ENCODE results near the gene CDC37. TPM values are rescaled to one million over a fixed set of nuclear protein-coding genes. Genes with fewer than 3 reads are reported as not detected.

CDC37 gene
- total and polyA plus RNA-seq, 11 donors: 108 to 282 (median 141) TPM

- no peak for DNase-seq
- no peak overlapping the region for H3K4me3 ChIP-seq
- H3K36me3 ChIP-seq: no peaks in the 10 kb centered on the region
- intact Hi-C loops (cut with DNase I): no loop called here
- no peaks in the 10 kb centered on the region for H3K9me3 ChIP-seq
- H3K4me1 ChIP-seq: peaks cover 0 to 19% (median 0%) of the 10 kb centered on the region in 12 donors
- H3K27ac ChIP-seq: no peak overlapping the region
- no peak for ATAC-seq
- WGBS, 4 donors: 67 to 84% (median 82%) methylated on average over 2 of the region's 2 CpGs
- no peaks in the 10 kb centered on the region for H3K27me3 ChIP-seq
- no peak for TF ChIP-seq CTCF (IDR thresholded peaks at IDR 0.05)
These were observed 59.8 kb downstream of the CDC37 start for GRCh38 chr19:10343495-10343894.

MicroRNAs within 50 kb of the gene (microRNA counts, 767-probe panel; counts per million panel counts)
- microRNA hsa-miR-1181: 0 to 349 counts per million in 2 donors

Small RNA genes lying within 50 kb of the gene (microRNA-seq; reads per million reads assigned to microRNA genes)
- 0 to 0.06 (median 0) reads per million in 4 donors for gene MIR1181

Other genes with a start within 250 kb of the CDC37 start
- gene DNMT1, start 208.6 kb downstream of the CDC37 start, total RNA-seq: 10 to 100 TPM; 16.1 to 61.6 (median 25.8) TPM
- 10 to 100 TPM; 17.3 to 23.5 TPM for gene DNMT1, start 208.6 kb downstream of the CDC37 start, polyA plus RNA-seq
- 10 to 100 TPM in 1 of 9 donors, 1 to 10 TPM in 8; 1.7 to 14.2 (median 4.4) TPM for gene S1PR2, start 172.2 kb downstream of the CDC37 start, total RNA-seq
- gene S1PR2, start 172.2 kb downstream of the CDC37 start, polyA plus RNA-seq: 1 to 10 TPM; 1.0 to 4.3 TPM
- 100 to 1,000 TPM in 2 of 9 donors, 10 to 100 TPM in 7; 53.7 to 110 (median 68.2) TPM for gene MRPL4, start 151.3 kb downstream of the CDC37 start, total RNA-seq
- gene MRPL4, start 151.3 kb downstream of the CDC37 start, polyA plus RNA-seq: 100 to 1,000 TPM in 1 of 2 donors, 10 to 100 TPM in 1; 37.7 to 123 TPM
- 10 to 100 TPM in 5 of 9 donors, 1 to 10 TPM in 4; 6.0 to 87.6 (median 10.9) TPM for gene ICAM1, start 132.4 kb downstream of the CDC37 start, total RNA-seq
- 1 to 10 TPM; 6.1 to 9.7 TPM for gene ICAM1, start 132.4 kb downstream of the CDC37 start, polyA plus RNA-seq
- gene ICAM4, start 116.6 kb downstream of the CDC37 start, total RNA-seq: 1 to 10 TPM in 2 of 9 donors, under 1 TPM in 4, not detected in 3; 0.21 to 1.2 (median 0.67) TPM
- gene ICAM4, start 116.6 kb downstream of the CDC37 start, polyA plus RNA-seq: under 1 TPM; 0.33 to 0.57 TPM
- under 1 TPM in 7 of 9 donors, not detected in 2; 0.19 to 0.98 (median 0.34) TPM for gene ICAM5, start 113.6 kb downstream of the CDC37 start, total RNA-seq
- gene ICAM5, start 113.6 kb downstream of the CDC37 start, polyA plus RNA-seq: under 1 TPM; 0.11 to 0.35 TPM
- 1 to 10 TPM in 4 of 9 donors, under 1 TPM in 5; 0.16 to 2.2 (median 0.83) TPM for gene ZGLP1, start 93.7 kb downstream of the CDC37 start, total RNA-seq
- gene ZGLP1, start 93.7 kb downstream of the CDC37 start, polyA plus RNA-seq: 1 to 10 TPM; 1.1 TPM
- 10 to 100 TPM; 12.8 to 22.0 (median 16.6) TPM for gene FDX2, start 87.5 kb downstream of the CDC37 start, total RNA-seq
- gene FDX2, start 87.5 kb downstream of the CDC37 start, polyA plus RNA-seq: 10 to 100 TPM; 32.7 to 37.3 TPM
- gene RAVER1, start 70.0 kb downstream of the CDC37 start, total RNA-seq: 10 to 100 TPM; 11.5 to 22.5 (median 14.0) TPM
- gene RAVER1, start 70.0 kb downstream of the CDC37 start, polyA plus RNA-seq: 10 to 100 TPM in 1 of 2 donors, 1 to 10 TPM in 1; 5.9 to 17.2 TPM
- 10 to 100 TPM in 8 of 9 donors, 1 to 10 TPM in 1; 5.6 to 24.9 (median 18.3) TPM for gene ICAM3, start 63.9 kb downstream of the CDC37 start, total RNA-seq
- 10 to 100 TPM in 1 of 2 donors, 1 to 10 TPM in 1; 8.6 to 15.5 TPM for gene ICAM3, start 63.9 kb downstream of the CDC37 start, polyA plus RNA-seq
- 10 to 100 TPM; 37.7 to 86.3 (median 55.3) TPM for gene TYK2, start 23.0 kb downstream of the CDC37 start, total RNA-seq
- 100 to 1,000 TPM in 1 of 2 donors, 10 to 100 TPM in 1; 71.7 to 100 TPM for gene TYK2, start 23.0 kb downstream of the CDC37 start, polyA plus RNA-seq
- 10 to 100 TPM in 8 of 9 donors, 1 to 10 TPM in 1; 9.3 to 33.3 (median 17.3) TPM for gene PDE4A, start 17.0 kb upstream of the CDC37 start, total RNA-seq
- gene PDE4A, start 17.0 kb upstream of the CDC37 start, polyA plus RNA-seq: 10 to 100 TPM in 1 of 2 donors, 1 to 10 TPM in 1; 5.2 to 11.2 TPM
- gene KEAP1, start 99.8 kb upstream of the CDC37 start, total RNA-seq: 10 to 100 TPM; 52.8 to 94.2 (median 65.4) TPM
- gene KEAP1, start 99.8 kb upstream of the CDC37 start, polyA plus RNA-seq: 10 to 100 TPM; 68.3 to 71.3 TPM
- gene S1PR5, start 113.9 kb upstream of the CDC37 start, total RNA-seq: 1 to 10 TPM in 1 of 9 donors, under 1 TPM in 5, not detected in 3; 0.23 to 1.7 (median 0.32) TPM
- under 1 TPM in 1 of 2 donors, not detected in 1; 0.10 TPM for gene S1PR5, start 113.9 kb upstream of the CDC37 start, polyA plus RNA-seq
- gene ATG4D, start 140.4 kb upstream of the CDC37 start, total RNA-seq: 10 to 100 TPM; 47.3 to 76.1 (median 55.3) TPM
- 10 to 100 TPM; 55.9 to 83.5 TPM for gene ATG4D, start 140.4 kb upstream of the CDC37 start, polyA plus RNA-seq
- gene KRI1, start 162.5 kb upstream of the CDC37 start, total RNA-seq: 10 to 100 TPM in 6 of 9 donors, 1 to 10 TPM in 3; 6.7 to 13.0 (median 10.4) TPM
- gene KRI1, start 162.5 kb upstream of the CDC37 start, polyA plus RNA-seq: 10 to 100 TPM in 1 of 2 donors, 1 to 10 TPM in 1; 9.8 to 15.0 TPM
- gene CDKN2D, start 165.4 kb upstream of the CDC37 start, total RNA-seq: 10 to 100 TPM in 6 of 9 donors, 1 to 10 TPM in 3; 6.8 to 19.9 (median 11.8) TPM
- 10 to 100 TPM; 11.1 to 28.0 TPM for gene CDKN2D, start 165.4 kb upstream of the CDC37 start, polyA plus RNA-seq
- 1 to 10 TPM in 1 of 9 donors, not detected in 8; 3.6 TPM for gene AP1M2, start 183.8 kb upstream of the CDC37 start, total RNA-seq
- not detected for gene AP1M2, start 183.8 kb upstream of the CDC37 start, polyA plus RNA-seq
- gene SLC44A2, start 222.0 kb upstream of the CDC37 start, total RNA-seq: 100 to 1,000 TPM in 2 of 9 donors, 10 to 100 TPM in 7; 63.8 to 130 (median 91.9) TPM
- 10 to 100 TPM; 43.1 to 66.3 TPM for gene SLC44A2, start 222.0 kb upstream of the CDC37 start, polyA plus RNA-seq

Data from heart left ventricle (tissue), 16 donors.